ENCODE results near the gene CD59. TPM values are rescaled to one million over a fixed set of nuclear protein-coding genes. Genes with fewer than 3 reads are reported as not detected.

The CD59 gene
- total RNA-seq, 1 donor: 345 TPM

DNA sequence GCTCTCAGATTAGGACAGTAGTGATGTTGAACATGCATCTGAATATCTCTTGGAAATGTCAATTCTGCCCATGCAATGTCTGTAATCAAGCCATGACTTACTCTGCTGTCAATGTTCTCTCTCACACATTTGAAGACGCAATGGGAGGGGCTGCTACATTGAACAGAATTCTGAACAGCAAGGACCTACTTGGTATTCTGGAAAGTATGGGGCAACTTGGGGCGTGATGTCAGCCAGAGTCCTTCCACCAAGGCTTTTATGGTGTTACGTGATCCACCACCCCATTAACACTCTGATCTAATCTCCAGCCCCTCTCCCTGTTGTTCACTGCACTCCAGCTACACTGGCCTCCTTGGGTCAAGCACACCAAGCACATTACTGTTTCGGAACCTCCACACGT lies 7.1 kb upstream of the CD59 start:
- no peaks in the 10 kb centered on the region for H3K9me3 ChIP-seq (ENCODE audit: low read depth, low read length)
- TF ChIP-seq, protein P1, sequence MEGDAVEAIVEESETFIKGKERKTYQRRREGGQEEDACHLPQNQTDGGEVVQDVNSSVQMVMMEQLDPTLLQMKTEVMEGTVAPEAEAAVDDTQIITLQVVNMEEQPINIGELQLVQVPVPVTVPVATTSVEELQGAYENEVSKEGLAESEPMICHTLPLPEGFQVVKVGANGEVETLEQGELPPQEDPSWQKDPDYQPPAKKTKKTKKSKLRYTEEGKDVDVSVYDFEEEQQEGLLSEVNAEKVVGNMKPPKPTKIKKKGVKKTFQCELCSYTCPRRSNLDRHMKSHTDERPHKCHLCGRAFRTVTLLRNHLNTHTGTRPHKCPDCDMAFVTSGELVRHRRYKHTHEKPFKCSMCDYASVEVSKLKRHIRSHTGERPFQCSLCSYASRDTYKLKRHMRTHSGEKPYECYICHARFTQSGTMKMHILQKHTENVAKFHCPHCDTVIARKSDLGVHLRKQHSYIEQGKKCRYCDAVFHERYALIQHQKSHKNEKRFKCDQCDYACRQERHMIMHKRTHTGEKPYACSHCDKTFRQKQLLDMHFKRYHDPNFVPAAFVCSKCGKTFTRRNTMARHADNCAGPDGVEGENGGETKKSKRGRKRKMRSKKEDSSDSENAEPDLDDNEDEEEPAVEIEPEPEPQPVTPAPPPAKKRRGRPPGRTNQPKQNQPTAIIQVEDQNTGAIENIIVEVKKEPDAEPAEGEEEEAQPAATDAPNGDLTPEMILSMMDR (IDR thresholded peaks at IDR 0.05; ENCODE audit: extremely low read depth, low read depth, low read length): no peak
- H3K79me2 ChIP-seq (ENCODE audit: insufficient read depth, low read length): no peaks in the 10 kb centered on the region
- H3K27me3 ChIP-seq (ENCODE audit: insufficient read depth, low read length): no peaks in the 10 kb centered on the region
- no peak for DNase-seq (ENCODE audit: insufficient read length, low spot score, missing footprints)
- H4K20me1 ChIP-seq (ENCODE audit: insufficient read depth, low read length): no peaks in the 10 kb centered on the region
- H3K4me2 ChIP-seq (ENCODE audit: insufficient read depth, low read length): no peak overlapping the region
- peaks cover 10% of the 10 kb centered on the region for H3K36me3 ChIP-seq (ENCODE audit: insufficient read depth, low read length)
- peaks cover 8% of the 10 kb centered on the region for H3K4me1 ChIP-seq (ENCODE audit: insufficient read depth, low read length)
- no peak overlapping the region for H3K27ac ChIP-seq (ENCODE audit: low read depth, low read length)
- H2AFZ ChIP-seq (ENCODE audit: low read length): no peak overlapping the region
- H3K4me3 ChIP-seq (ENCODE audit: insufficient read depth, low read length): no peak overlapping the region

DNA sequence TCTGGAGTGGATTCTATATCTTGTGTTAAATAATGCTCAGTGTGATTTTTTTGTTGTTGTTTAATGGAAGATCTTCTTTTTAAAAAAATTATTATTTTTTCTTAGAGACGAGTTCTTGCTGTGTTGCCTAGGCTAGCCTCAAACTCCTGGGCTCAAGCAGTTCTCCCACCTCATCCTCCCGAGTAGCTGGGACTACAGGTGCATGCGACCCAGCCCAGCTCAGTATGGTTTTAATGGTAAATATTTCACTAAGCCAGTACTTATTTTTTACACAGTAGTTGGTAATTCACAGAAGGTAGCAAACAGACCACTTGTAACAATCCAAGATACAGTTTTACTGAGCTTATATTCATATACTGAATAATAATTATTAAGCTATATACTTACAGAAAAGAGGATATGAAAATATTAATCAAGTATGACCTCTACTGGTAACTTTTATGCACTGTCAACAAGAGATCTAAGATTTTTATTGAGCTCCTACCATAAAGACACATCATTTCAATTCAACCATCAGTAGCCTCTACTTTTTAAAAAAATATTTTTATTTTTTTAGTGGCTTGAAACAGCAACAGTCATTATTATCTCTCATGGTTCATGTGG lies 6.1 kb upstream of the CD59 start:
- Histone ChIP-seq H3K4me3 (ENCODE audit: insufficient read depth, low read length) (no peak overlapping the region), H3K27ac (ENCODE audit: low read depth, low read length) (no peak overlapping the region), H2AFZ (ENCODE audit: low read length) (no peak overlapping the region), H3K79me2 (ENCODE audit: insufficient read depth, low read length) (no peaks in the 10 kb centered on the region), H3K36me3 (ENCODE audit: insufficient read depth, low read length) (peaks cover 10% of the 10 kb centered on the region), H4K20me1 (ENCODE audit: insufficient read depth, low read length) (no peaks in the 10 kb centered on the region), H3K4me1 (ENCODE audit: insufficient read depth, low read length) (peaks cover 7% of the 10 kb centered on the region), H3K27me3 (ENCODE audit: insufficient read depth, low read length) (no peaks in the 10 kb centered on the region), H3K4me2 (ENCODE audit: insufficient read depth, low read length) (no peak overlapping the region), H3K9me3 (ENCODE audit: low read depth, low read length) (no peaks in the 10 kb centered on the region)
- DNase-seq (ENCODE audit: insufficient read length, low spot score, missing footprints): no peak
- TF ChIP-seq, protein P1 (IDR thresholded peaks at IDR 0.05; ENCODE audit: extremely low read depth, low read depth, low read length): peak; percentile 54

DNA sequence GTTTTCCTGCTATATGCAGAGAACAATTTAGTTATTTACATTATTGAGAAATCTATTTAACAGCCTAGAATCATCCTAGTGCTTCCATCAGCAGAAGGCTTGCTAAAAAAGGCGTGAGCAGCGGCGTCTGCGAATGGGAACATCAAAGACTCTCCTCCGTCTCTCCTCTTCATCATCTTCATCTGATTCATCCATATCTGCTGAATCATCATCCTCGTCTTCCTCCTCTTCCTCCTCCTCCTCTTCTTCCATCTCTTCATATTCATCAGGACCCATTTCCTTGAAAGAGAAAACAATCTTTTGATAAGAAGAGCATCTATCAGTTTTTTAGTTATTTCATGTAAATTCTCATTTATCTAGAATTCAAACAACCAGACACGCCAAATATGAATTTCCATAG lies 5.6 kb upstream of the CD59 start:
- Histone ChIP-seq H4K20me1 (ENCODE audit: insufficient read depth, low read length) (no peaks in the 10 kb centered on the region), H3K79me2 (ENCODE audit: insufficient read depth, low read length) (no peaks in the 10 kb centered on the region), H3K27me3 (ENCODE audit: insufficient read depth, low read length) (no peaks in the 10 kb centered on the region), H3K4me2 (ENCODE audit: insufficient read depth, low read length) (no peak overlapping the region), H3K27ac (ENCODE audit: low read depth, low read length) (no peak overlapping the region), H3K9me3 (ENCODE audit: low read depth, low read length) (no peaks in the 10 kb centered on the region), H3K4me3 (ENCODE audit: insufficient read depth, low read length) (no peak overlapping the region), H3K36me3 (ENCODE audit: insufficient read depth, low read length) (peaks cover 6% of the 10 kb centered on the region), H2AFZ (ENCODE audit: low read length) (no peak overlapping the region), H3K4me1 (ENCODE audit: insufficient read depth, low read length) (peaks cover 12% of the 10 kb centered on the region)
- TF ChIP-seq, protein P1 (IDR thresholded peaks at IDR 0.05; ENCODE audit: extremely low read depth, low read depth, low read length): no peak
- no peak for DNase-seq (ENCODE audit: insufficient read length, low spot score, missing footprints)

DNA sequence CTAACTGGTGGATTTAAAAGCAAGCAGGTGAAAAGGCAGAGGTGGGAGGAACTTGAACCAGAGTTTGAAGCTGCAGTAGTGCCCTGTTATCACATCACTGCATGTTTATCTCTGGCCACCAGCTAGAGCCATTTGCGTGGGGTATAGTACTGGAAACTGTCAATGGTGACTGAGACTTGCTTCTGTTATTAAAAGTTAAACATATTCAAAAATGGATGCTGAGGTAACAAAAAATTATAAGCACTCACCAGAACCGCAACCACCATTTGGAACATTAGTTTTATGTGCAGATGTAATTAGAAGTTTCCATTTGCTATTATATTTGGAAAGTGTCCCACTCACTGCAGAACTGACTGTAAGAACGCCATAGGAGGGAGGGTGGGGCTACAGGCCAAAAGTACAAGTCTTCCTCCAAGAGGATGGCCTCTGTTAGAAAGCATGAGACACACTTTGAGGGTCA lies 1.2 kb upstream of the CD59 start:
- TF ChIP-seq, protein P1 (IDR thresholded peaks at IDR 0.05; ENCODE audit: extremely low read depth, low read depth, low read length): no peak
- Histone ChIP-seq H3K27me3 (ENCODE audit: insufficient read depth, low read length) (no peaks in the 10 kb centered on the region), H3K9me3 (ENCODE audit: low read depth, low read length) (no peaks in the 10 kb centered on the region), H3K36me3 (ENCODE audit: insufficient read depth, low read length) (peaks cover 18% of the 10 kb centered on the region), H3K27ac (ENCODE audit: low read depth, low read length) (peak overlapping the region; percentile 93), H2AFZ (ENCODE audit: low read length) (peak overlapping the region; percentile 84), H4K20me1 (ENCODE audit: insufficient read depth, low read length) (peaks cover 27% of the 10 kb centered on the region), H3K4me1 (ENCODE audit: insufficient read depth, low read length) (peaks cover 39% of the 10 kb centered on the region), H3K79me2 (ENCODE audit: insufficient read depth, low read length) (peaks cover 38% of the 10 kb centered on the region), H3K4me2 (ENCODE audit: insufficient read depth, low read length) (peak overlapping the region; percentile 95), H3K4me3 (ENCODE audit: insufficient read depth, low read length) (peak overlapping the region; percentile 93)
- no peak for DNase-seq (ENCODE audit: insufficient read length, low spot score, missing footprints)
